Stromal cell of bone marrow (primary cell): Measurements from ENCODE around the gene SPPL3.
"Not testable (repeated sequence)": the region's sequence is repeated elsewhere in the genome, so short reads cannot be mapped to it uniquely, and the experiment has no call there.

ENCODE experiments used
- DNase-seq: peaks from one replicate; pipeline ENCODE4 v3.0.0-alpha.2; 2012; ENCODE audit warnings: low read depth

Gene SPPL3

DNA sequence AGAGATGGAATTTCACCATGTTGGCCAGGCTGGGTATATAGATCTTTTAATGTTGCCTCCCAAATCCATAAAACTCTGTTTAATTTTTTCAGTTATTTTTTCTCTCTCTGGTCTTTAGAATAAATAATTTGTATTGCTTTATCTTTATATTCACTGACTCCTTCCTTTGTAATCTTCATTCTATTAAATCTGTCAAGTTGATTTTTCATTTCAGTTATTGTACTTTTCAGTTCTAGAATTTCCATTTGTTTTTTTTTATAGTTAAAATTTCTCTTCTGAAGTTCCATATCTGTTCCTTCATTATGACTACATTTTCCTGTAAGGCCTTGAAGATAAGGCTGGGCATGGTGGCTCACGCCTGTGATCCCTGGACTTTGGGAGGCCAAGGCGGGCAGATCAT is 13.6 kb upstream of the SPPL3 start:
- DNase-seq, result no peak

DNA sequence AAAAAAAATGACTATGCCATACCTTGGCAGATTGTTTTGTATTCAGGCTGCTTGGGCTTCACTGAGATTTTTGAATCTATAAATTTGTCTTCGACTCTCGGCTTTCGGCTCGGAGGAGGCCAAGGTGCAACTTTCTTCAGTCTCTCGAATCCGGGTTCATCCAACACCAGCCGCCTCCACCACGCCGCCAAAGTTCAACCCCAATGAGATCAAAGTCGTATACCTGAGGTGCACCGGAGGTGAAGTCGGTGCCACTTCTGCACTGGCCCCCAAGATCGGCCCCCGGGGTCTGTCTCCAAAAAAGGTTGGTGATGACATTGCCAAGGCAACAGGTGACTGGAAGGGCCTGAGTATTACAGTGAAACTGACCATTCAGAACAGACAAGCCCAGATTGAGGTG is 12.4 kb upstream of the SPPL3 start:
- DNase-seq, result no peak

DNA sequence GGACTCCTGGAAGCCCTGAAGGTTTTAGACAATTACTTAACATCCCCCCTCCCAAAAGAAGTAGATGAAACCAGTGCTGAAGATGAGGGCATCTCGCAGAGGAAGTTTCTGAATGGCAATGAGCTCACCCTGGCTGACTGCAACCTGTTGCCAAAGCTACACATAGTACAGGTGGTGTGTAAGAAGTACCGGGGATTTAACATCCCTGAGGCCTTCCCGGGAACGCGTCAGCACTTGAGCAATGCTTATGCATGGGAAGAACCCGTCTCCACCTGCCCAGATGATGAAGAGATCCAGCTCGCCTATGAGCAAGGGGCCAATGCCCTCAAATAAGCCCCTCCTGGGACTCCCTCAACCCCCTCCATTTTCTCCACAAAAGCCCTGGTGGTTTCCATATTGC is 10.6 kb upstream of the SPPL3 start:
- DNase-seq, result no peak

DNA sequence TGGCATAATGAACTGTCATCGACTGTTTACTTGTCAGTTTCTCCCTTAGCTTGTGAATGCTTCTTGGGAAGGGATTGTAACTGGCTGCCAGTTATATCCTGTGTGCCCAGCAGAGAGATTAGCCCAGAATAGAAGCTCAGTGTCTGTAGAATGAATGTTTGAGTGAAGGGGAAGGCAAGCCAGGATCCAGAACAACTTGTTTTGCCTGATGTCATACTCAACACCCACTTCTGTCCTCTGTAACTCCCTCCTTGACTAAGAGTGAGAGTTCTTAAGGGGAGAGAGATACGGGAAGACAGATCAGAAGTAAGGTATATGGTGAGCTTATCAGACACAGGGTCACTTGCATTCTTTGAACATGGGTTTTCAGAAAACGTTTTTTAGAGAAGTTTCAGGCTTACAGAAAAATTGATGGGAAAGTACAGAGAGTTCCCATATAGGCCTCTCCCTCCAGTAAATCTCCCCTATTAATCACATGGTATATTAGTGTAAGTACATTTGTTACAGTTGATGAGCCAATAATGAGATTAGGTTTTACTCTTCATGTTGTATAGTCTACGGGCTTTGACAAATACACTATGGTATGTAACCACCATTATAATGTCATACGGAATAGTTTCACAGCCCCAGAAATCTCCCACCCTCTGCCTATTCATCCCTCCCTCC is 5.6 kb upstream of the SPPL3 start:
- DNase-seq, result no peak

DNA sequence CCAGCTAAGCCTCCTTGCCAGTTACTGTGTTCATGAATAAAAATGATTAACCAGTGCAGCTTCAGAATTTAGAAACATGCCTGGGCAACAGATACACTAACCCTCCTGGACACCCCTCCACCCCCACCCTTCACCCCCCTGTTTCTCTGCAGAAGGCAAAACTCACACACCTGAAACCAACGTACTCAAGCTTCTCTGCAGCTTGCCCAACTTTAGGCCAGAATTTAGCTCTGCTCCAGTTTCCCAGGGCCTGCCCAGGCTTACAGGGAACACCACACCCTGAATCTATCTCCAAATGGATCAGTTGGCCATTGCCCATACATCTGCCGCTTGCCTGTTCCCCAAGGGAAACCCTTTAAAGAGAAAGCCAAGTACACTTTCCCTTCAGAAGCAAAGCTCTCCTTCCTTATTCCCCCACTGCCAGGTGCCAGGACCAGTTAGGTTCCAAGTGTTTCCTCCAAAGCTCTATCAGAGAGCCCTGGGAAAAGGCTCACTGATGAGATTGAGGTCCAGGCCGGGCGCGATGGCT is 1.8 kb upstream of the SPPL3 start:
- DNase-seq, result no peak

DNA sequence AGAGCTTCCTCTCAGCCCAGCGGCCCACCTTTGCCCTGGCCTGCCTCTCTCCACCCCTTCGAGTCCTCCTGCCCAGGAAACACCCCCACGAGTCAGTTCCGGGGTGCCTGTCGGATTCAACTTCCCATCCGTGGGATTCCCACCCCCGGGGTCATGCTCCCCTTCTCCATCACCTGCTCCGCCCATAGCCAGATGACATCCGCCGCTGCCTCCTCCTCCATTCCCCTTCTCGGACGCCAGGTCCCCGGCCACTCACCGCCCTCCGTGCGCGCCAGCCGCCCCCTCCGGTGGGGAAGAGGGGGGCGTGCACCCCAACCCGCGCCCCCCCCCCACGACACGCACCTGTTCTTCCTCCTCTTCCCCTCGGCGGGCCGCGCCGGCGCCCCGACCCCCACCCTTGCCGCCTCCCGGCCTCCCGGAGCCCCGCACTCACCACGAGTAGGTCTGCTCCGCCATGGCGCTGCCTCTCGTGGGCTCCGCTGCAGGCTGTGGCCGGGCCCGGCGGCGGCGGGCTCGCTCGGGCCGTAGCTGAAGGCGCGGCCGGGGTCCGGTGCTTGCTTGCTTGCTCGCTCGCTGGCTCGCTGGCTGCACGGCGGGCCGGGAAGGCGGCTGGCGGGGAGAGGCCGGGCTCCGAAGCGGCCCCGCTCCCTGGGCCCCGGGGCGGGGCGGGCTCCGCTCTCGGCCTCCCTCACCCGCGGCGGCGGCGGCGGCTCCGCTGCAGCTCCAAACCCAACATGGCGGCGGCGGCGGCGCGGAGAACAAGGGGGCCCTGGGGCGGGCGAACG is 554 bp downstream of the SPPL3 start:
- no peak for DNase-seq

DNA sequence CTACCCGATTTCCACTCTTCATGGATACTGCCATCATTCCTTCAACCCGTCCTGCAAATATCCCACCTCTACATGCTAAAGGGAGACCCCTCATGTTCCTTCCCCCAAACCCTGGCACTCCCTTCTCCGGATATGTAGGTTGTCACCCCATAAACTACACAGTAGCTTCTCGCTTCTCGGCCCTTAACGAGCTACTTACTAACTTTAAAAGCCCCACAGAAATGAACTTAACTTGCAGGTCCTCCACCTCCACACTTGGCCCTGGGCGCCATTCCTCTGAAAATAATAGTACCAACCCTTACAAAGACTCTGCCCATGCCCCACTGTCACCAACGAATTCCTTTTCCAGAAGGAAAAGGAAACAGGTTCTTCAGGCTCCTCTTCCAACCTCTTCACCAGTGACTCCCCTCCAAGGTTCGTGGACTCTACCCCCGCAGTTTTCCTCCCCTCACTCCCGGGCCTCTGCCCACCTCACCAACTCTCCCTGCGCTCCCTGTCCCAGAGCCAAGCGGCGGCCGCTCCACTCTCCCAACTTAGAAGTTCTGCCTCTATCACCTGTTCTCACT is 1.2 kb downstream of the SPPL3 start:
- DNase-seq, result no peak

DNA sequence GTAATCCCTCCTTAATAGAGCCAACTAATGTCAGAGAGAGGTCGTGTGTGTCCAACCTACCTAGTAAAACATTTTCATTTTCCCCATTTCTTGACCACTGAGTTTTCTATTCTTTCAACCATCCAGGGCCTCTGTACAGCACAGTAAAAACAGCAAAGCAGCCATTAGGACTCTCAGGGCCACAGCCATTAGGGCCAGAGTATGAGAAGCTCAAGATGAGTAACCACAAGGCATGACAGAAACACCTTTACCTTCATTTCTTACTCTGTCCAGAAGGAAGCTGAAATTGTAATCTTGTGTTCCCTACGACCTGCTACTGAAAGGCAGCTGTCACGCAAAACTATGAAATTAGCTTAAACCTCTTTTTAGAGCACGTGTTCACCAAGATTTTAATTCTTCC is 2.3 kb downstream of the SPPL3 start:
- DNase-seq, result no peak

DNA sequence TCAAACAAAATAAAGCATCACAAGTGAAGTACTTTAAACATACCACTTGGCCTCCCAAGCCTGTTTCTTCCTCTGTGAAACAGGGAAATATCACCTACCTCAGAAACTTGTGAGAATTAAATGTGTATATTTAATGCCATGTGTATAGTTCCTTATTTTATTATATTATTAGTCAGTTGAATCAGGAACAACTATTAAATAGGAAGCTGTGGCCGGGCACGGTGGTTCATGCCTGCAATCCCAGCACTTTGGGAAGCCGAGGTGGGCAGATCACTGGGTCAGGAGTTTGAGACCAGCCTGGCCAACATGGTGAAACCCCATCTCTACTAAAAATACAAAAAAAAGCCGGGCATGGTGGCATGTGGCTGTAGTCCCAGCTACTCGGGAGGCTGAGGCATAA is 3.1 kb downstream of the SPPL3 start:
- DNase-seq, result not testable (repeated sequence)

DNA sequence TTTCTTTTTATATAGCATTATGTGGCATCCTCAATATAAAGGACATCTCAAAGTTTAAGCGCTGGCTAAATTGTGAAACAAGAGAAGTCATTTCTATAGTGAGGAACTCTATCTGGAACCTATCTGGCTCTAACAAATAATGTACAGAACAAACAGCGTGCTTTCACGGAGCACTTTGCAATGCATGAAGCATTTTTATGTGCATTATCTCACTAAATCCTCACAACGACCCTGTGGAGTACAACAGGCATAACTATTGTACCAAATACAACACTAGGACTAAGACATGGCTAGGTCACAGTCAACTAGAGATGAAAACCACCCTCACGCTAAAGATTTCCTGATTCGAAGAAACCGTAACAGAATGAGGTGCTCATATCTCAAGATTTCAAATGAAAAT is 8.6 kb downstream of the SPPL3 start:
- DNase-seq, result no peak

DNA sequence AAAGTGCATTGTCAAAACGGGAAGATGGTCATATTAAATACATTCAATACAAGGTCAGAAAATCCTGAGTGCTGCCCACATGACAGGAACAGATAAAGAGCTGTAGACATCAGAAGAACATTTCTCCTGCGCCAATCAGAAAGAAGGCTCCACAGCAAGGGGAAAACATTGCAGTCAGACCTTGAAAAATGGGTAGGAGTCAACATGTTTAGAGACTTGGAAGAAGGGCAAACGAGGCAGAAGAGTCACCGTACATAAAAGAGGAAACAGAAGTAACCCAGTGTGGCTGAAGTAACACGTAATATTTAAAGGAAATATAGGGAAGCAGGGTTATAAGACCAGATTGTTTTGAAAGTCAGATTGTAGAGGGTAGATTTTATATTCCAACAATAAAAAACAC is 11.9 kb downstream of the SPPL3 start:
- DNase-seq, result no peak

DNA sequence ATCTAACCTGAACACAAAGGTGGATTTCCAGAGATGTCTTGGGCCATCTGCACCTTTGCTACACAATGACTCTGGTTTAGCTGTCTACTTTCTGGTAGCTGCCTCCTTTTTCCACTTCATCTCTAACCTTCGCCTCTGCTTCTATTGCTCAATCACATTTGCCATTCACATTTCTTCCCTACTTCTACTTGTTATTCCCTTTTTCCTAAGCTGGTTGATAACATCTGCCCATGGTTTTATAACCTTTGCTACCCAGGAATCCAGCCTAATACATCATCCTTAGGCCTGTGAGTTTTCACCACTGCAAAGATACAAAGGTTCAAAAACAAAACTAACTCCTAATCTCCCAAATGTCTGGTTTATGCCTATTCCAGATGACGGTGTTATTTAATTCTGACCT is 13.2 kb downstream of the SPPL3 start:
- no peak for DNase-seq

DNA sequence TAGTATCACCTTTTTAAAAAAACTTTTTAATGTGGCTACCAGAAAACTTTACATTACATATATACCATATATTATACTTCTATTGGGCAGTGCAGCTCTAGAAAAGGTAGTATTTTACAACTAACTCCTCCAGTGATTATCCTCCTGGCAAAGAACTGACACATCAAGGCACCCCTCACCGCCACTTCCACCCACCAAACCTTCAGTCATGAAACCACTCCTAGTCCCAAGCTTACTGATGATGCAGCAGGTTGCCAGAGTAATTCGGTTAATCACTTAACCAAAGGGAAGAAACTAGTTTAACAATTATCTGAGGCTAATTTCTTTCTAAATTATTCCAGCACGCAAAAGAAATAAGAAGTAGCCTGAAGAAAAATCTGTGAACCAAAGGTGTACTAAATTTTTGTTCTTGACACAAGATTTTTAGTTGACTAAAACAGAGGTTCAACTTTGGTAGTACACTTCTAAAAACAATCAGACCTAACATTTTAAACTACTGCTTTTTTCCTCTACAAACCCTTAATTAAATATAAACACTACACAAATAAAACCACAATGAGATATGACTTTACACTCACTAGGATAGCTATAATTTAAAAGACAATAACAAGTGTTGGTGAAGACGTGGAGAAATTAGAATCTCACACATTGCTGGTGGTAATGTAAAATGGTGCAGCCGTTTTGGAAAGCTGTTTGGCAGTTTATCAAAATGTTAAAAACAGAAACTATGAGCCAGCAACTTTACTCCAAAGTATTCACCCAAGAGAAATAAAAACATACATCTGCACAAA is 16.7 kb downstream of the SPPL3 start:
- DNase-seq, result no peak

DNA sequence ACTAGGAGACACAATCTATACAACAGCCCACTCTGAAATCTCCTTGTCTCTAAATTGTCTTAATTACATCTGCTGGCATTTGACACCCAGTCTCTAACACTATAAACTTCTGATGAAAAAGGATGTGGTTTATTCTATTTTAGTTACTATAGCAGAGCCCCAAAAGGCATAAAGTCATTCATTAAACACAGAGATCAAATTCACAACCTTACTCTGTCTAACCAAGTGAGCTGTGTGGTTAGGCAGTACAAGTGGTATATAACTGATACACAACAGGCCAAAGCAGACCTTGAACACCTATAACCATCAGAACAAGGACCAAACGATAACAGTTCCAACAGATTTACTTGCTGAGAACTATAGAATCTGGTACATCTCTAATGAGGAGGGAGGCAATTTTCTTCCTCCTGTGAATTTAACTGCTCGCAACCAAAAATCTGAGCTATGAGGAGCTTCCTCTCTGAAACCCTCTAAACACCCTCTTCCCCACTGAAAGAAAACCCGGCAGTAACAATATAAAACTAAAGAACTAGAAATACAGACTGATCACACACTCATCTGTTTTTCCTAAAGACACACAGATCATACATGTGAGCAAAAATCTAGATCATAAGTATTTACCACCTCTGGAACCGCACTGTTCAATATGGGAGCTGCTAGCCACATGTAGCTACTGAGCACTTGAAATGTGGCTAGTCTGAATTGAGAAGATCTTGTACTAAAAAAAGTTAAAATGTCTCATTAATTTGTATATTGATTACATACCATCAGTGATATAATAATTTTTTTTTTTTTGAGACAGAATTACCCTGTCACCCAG is 17.7 kb downstream of the SPPL3 start:
- no peak for DNase-seq

DNA sequence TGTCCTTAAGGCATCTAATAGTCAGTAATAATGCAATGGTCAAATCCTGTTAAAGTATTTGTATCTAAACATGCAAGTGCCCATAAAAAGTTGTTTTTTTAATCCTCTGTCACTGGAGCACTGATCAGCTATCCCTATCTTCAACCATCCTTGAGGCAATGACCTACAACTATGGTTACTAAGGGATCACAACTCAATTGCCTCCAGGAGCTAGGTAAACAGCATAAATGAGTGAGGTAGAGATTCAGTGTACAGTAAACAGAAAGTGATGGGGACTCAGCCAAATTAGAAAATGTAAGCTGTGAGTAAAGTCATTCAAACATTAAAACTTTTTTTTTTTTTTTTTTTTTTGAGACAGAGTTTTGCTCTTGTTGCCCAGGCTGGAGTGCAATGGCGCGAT is 18.6 kb downstream of the SPPL3 start:
- no peak for DNase-seq

DNA sequence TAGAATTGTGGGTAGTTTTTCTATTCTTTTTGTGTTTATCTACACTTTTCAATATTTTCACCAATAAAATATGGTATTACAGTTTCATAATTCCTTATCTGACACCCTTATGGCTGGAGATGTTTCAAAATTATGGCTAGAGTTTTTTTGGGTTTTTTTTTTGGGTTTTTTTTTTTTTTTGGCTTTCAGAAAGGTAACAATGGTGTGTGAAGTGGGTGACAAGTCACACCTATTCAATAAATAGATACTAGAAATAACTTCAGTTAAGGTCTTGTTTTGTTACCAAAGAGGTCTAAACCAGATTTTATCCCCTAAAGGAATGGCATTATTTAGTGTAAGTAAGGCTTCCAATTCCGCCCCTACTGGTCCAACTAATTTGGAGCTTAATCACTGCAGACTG is 19.5 kb downstream of the SPPL3 start:
- DNase-seq, result no peak

DNA sequence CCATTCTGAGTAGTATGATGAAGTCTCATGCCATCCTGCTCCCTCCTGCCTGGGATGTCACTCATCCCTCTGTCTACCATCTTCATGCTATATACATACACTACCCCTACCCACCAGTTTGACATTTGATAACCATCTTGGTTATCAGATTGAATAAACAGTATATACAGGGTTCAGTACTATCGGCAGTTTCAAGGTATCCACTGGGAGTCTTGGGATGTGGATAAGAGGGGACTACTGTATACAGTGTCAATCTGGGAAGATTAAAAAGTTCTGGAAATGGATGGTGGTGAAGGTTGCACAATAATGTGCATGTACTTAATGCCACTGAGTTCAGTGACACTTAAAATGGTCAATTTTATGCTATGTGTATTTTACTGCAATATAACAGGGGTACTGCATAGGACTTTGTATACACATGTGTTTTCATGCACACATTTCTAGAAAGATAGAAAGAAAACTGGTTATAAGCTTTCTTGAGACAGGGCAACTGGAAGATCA is 22.1 kb downstream of the SPPL3 start:
- no peak for DNase-seq

DNA sequence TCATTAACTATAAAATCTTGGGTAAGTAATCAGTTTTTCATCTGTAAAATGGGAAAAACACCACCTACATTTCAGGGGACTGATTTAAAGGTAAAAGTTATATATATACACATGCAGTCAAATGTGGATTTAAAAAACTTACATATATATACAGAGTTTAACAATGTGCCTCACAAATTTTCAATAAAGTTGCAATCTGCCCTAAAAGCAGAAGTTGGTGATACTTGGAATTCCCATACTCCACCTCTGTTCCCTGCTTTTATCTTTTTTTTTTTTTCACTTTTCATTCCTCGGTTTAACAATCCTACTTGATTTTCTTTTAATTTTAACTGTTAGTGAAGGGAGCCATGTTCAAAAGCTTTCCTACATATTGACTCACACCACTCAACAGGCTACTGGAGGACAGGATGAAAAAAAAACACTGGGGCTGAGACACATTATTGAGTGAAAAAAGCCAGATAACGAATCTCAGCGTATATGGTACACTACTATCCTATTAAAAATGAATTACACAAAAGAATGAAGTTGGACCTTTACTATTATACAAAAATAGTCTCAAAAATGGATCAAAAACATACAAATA is 24.3 kb downstream of the SPPL3 start:
- DNase-seq, result no peak

DNA sequence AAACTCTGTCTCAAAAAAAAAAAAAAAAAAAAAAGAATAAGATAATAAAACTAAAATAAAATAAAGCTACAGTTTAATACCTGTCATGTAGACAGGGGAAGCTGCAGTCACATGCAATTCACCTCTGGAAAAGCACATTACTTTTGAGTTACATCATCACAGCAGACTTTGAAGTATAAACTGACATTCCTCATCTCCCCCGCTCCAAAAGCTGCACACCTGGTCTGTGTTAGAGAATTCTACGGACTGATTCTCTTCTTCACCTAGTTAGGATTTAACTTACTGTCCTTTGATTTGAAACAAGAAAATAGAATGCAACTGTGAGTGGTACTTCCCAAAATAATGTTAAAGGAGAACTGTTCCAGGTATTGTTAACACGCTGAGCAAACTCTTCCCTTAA is 25.1 kb downstream of the SPPL3 start:
- DNase-seq, result no peak

DNA sequence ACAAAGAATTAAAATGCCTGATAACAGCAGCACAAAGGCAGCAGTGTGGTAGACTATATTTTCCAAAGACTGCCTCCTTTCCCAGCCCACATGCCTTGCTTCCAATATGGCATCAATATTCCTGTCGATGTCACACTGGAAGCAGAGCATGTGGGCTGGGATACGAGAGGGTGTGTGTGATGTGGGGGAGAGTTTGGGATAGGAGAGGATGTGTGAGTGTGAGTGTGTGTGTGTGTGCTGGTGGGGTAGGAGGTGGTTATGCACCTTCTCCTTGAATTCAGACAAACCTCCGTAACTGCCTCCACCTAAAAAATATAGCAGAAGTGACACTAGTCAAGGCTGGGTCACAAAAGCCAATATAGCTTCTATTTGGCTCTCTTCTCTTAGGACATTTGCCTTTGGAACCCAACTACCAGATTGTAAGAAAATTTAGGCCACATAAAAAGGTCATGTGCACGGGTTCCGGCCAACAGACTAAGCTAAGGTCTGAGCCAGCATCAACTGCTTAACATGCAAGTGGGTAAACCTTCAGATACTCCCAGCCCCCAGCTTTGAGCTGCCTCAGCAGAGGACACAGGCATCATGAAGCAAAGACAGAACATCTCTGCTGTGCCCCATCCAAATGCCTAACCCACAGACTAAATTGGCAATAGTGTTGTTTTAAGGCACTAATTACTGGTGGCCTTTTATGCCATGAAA is 29.5 kb downstream of the SPPL3 start:
- no peak for DNase-seq
